AG09319 (cell line): ENCODE data around the gene LETMD1.
"Not testable (repeated sequence)": the region's sequence is repeated elsewhere in the genome, so short reads cannot be mapped to it uniquely, and the experiment has no call there.

Source experiments
- DNase-seq: peaks from one replicate; pipeline ENCODE4 v3.0.0-alpha.2; 2010; ENCODE audit warnings: low read depth; ENCODE audit errors: extremely low read depth
- CTCF ChIP-seq: IDR thresholded peaks from 2 replicates; pipeline ENCODE4 v1.5.1; 2011; ENCODE audit warnings: low read depth, mild to moderate bottlenecking, inconsistent platforms, low read length, moderate library complexity

Gene LETMD1

GRCh38 chr12:51076236-51076930 is 28.3 kb downstream of the LETMD1 start:
- TF ChIP-seq CTCF: no peak

GRCh38 chr12:51077930-51078329 is 29.8 kb downstream of the LETMD1 start:
- TF ChIP-seq CTCF: no peak
- DNase-seq: no peak

More at GRCh38 chr12:51076236-51076930, 28.3 kb downstream of the LETMD1 start:
- DNase-seq: no peak

- DNase-seq: not testable (repeated sequence)
These were observed 30.2 kb downstream of the LETMD1 start for GRCh38 chr12:51078346-51078745.

GRCh38 chr12:51078866-51079265 is 30.7 kb downstream of the LETMD1 start:
- not testable (repeated sequence) for DNase-seq

GRCh38 chr12:51080136-51080535 is 32.0 kb downstream of the LETMD1 start:
- TF ChIP-seq CTCF: no peak
- DNase-seq: no peak

- TF ChIP-seq CTCF: no peak
- DNase-seq: no peak
These were observed 33.3 kb downstream of the LETMD1 start for GRCh38 chr12:51081421-51081820.

- TF ChIP-seq CTCF: no peak
- no peak for DNase-seq
These were observed 34.5 kb downstream of the LETMD1 start for GRCh38 chr12:51082561-51083125.

GRCh38 chr12:51083126-51083833 is 35.2 kb downstream of the LETMD1 start, which contains the start of gene CSRNP2:
Gene CSRNP2, minus strand, starts transcription at chr12:51083596. Its CDS starts 7,035 bp downstream, at chr12:51076561.
- peak; percentile 88 for DNase-seq
- no peak; the same call in 1 of the 2 replicates for TF ChIP-seq CTCF
